NK-92 (cell line): Measurements from ENCODE around the gene IRF2BP1.

Experiments
- DNase-seq: peaks from one replicate; lab custom pipeline; 2025; ENCODE audit not compliant: unreplicated experiment; lab: John Stamatoyannopoulos, UW

Gene IRF2BP1

GRCh38 chr19:45863335-45863839, 22.6 kb downstream of the IRF2BP1 start:
- DNase-seq: no peak

- peak; percentile 93 for DNase-seq
These were observed 23.2 kb downstream of the IRF2BP1 start, which contains the start of gene SYMPK for GRCh38 chr19:45862564-45863334. SYMPK (minus strand) TSS chr19:45863147; CDS start chr19:45854495, 8,652 bp downstream.

GRCh38 chr19:45862271-45862563, 23.7 kb downstream of the IRF2BP1 start:
- DNase-seq: no peak

GRCh38 chr19:45860359-45861259, 25.3 kb downstream of the IRF2BP1 start:
- no peak for DNase-seq

- DNase-seq: no peak
These were observed 31.7 kb downstream of the IRF2BP1 start for GRCh38 chr19:45854167-45854778.

GRCh38 chr19:45852983-45853382, 33.0 kb downstream of the IRF2BP1 start:
- no peak for DNase-seq

GRCh38 chr19:45852145-45852750, 33.7 kb downstream of the IRF2BP1 start:
- DNase-seq: no peak

- DNase-seq: no peak
These were observed 37.0 kb downstream of the IRF2BP1 start for GRCh38 chr19:45848922-45849321.

GRCh38 chr19:45847663-45848062, 38.3 kb downstream of the IRF2BP1 start:
- DNase-seq: no peak

GRCh38 chr19:45842198-45842597, 43.7 kb downstream of the IRF2BP1 start:
- DNase-seq: no peak

- DNase-seq: no peak
These were observed 51.0 kb downstream of the IRF2BP1 start for GRCh38 chr19:45834970-45835369.
